ENCODE data around the gene ARRB1.
A peak's percentile ranks its signal among the peaks of the same experiment; 100 is the strongest.

DNA sequence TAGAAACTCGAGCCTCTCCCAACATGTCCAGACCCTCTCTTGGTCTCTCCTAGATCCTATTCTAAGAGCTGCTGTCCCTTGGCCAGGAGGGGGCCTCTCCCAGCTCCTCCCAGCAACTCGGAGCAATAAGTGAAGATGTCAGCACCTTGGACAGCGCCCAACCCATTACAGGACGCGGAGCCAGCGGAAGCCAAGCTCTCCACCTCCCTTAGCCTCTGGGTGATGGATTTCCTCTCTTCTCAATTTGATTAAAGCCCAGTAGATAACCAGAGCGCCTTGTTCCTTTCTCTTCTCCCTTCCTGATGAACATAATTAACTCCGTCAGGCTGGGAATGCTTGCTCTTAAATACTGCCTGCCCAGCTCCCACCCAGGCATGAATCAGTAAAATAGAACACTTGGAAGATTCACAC, 137.0 kb downstream of the ARRB1 start:
- TF ChIP-seq MXI1 (IDR thresholded peaks at IDR 0.05; ENCODE audit: low read depth, low read length) (0 out of 2 replicates have a peak, but pooled peaks have one; percentile 38), CTCF (IDR thresholded peaks at IDR 0.05) (peak; percentile 58), GABPA (IDR thresholded peaks at IDR 0.05; ENCODE audit: low read depth) (no peak), RCOR1 (IDR thresholded peaks at IDR 0.05; ENCODE audit: low read length) (peak; percentile 87), USF2 (IDR thresholded peaks at IDR 0.05; ENCODE audit: borderline replicate concordance, low read depth, low read length) (no peak), SMC3 (IDR thresholded peaks at IDR 0.05; ENCODE audit: low read depth, low read length) (peak; percentile 45; the same call in 1 of the 2 replicates), EP300 (IDR thresholded peaks at IDR 0.05; ENCODE audit: borderline replicate concordance in 1 of 2, low read depth in 1 of 2, low read length in 1 of 2) (peak in 1 of 2 experiments; percentile 84; a peak in 2 of 4 replicates)
- TF ChIP-seq, protein P1, sequence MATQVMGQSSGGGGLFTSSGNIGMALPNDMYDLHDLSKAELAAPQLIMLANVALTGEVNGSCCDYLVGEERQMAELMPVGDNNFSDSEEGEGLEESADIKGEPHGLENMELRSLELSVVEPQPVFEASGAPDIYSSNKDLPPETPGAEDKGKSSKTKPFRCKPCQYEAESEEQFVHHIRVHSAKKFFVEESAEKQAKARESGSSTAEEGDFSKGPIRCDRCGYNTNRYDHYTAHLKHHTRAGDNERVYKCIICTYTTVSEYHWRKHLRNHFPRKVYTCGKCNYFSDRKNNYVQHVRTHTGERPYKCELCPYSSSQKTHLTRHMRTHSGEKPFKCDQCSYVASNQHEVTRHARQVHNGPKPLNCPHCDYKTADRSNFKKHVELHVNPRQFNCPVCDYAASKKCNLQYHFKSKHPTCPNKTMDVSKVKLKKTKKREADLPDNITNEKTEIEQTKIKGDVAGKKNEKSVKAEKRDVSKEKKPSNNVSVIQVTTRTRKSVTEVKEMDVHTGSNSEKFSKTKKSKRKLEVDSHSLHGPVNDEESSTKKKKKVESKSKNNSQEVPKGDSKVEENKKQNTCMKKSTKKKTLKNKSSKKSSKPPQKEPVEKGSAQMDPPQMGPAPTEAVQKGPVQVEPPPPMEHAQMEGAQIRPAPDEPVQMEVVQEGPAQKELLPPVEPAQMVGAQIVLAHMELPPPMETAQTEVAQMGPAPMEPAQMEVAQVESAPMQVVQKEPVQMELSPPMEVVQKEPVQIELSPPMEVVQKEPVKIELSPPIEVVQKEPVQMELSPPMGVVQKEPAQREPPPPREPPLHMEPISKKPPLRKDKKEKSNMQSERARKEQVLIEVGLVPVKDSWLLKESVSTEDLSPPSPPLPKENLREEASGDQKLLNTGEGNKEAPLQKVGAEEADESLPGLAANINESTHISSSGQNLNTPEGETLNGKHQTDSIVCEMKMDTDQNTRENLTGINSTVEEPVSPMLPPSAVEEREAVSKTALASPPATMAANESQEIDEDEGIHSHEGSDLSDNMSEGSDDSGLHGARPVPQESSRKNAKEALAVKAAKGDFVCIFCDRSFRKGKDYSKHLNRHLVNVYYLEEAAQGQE (IDR thresholded peaks at IDR 0.05; ENCODE audit: low read depth, low read length), result peak; percentile 99

Data from SK-N-SH (cell line).